ENCODE measurements around the gene GPT2. TPM values are rescaled to one million over a fixed set of nuclear protein-coding genes. Genes with fewer than 3 reads are reported as not detected.

Gene GPT2
- total RNA-seq, 4 donors from 2014 or later = 5.5 to 19.2 (median 13.2) TPM

DNA sequence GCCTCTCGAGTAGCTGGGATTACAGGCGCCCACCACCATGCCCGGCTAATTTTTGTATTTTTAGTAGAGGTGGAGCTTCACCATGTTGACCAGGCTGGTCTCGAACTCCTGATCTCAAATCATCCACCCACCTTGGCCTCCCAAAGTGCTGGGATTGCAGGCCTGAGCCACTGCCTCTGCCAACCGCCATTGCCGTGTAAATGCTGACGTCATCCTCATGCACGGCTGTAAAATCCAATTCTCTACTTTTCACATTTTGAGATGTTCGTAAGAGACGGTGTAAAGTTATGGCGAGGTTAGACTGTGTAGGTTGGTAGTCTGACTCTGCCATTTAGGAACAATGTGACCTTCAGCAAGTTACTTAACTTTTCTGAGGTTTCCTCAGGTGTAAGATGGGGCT is 91.0 kb downstream of the GPT2 start:
- no peaks in the 10 kb centered on the region for H3K27me3 ChIP-seq
- no peak overlapping the region for H3K4me3 ChIP-seq (replicated peaks in 1 of 3)
- no peak overlapping the region for H3K27ac ChIP-seq
- intact Hi-C loops (cut with DNase I) = no loop called here
- H3K36me3 ChIP-seq = no peaks in the 10 kb centered on the region
- H3K4me1 ChIP-seq = peaks cover 3 to 17% of the 10 kb centered on the region in 2 donors
- DNase-seq = no peak
- H3K9me3 ChIP-seq = no peaks in the 10 kb centered on the region
- TF ChIP-seq, protein P1, sequence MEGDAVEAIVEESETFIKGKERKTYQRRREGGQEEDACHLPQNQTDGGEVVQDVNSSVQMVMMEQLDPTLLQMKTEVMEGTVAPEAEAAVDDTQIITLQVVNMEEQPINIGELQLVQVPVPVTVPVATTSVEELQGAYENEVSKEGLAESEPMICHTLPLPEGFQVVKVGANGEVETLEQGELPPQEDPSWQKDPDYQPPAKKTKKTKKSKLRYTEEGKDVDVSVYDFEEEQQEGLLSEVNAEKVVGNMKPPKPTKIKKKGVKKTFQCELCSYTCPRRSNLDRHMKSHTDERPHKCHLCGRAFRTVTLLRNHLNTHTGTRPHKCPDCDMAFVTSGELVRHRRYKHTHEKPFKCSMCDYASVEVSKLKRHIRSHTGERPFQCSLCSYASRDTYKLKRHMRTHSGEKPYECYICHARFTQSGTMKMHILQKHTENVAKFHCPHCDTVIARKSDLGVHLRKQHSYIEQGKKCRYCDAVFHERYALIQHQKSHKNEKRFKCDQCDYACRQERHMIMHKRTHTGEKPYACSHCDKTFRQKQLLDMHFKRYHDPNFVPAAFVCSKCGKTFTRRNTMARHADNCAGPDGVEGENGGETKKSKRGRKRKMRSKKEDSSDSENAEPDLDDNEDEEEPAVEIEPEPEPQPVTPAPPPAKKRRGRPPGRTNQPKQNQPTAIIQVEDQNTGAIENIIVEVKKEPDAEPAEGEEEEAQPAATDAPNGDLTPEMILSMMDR (IDR thresholded peaks at IDR 0.05) = no peak
- TF ChIP-seq POLR2A (IDR thresholded peaks at IDR 0.05) = no peak
- WGBS, 2 donors = 94 to 95% methylated on average over 11 of the region's 11 CpGs

DNA sequence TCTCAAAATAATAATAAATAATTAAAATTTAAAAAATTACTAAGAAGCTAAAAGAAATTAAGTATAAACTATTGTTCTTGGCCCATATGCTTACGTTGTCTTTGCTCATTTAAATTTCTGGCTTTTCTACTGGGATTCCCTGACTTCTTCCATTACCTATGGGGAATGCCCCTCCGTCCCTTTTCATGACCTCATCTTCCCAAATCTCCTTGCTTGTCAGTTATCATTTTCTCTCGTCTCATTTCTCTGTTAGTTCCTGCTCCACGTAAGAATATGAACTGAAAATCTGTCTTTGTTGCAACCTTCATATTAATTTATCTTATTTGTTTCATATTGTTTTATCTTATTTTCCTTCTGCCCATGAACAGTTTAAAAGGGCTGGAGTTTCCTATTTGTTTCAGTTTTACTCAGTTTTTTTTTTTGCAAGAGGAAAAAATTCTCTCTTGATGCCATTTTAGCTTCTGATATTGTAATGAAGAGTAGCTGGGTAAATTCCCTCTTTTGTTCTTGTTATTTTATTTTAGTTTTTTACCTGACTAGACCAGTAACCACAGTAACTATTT is 91.8 kb downstream of the GPT2 start:
- Histone ChIP-seq H3K27ac (no peak overlapping the region), H3K4me1 (peaks cover 0 to 14% of the 10 kb centered on the region in 2 donors), H3K4me3 (replicated peaks in 1 of 3) (no peak overlapping the region), H3K27me3 (no peaks in the 10 kb centered on the region), H3K9me3 (no peaks in the 10 kb centered on the region), H3K36me3 (no peaks in the 10 kb centered on the region)
- TF ChIP-seq, protein P1 (IDR thresholded peaks at IDR 0.05) = no peak
- no peak for TF ChIP-seq POLR2A (IDR thresholded peaks at IDR 0.05)
- intact Hi-C loops (cut with DNase I) = no loop called here
- no peak for DNase-seq
- 85 to 88% methylated on average over 4 of the region's 4 CpGs for WGBS, 2 donors

DNA sequence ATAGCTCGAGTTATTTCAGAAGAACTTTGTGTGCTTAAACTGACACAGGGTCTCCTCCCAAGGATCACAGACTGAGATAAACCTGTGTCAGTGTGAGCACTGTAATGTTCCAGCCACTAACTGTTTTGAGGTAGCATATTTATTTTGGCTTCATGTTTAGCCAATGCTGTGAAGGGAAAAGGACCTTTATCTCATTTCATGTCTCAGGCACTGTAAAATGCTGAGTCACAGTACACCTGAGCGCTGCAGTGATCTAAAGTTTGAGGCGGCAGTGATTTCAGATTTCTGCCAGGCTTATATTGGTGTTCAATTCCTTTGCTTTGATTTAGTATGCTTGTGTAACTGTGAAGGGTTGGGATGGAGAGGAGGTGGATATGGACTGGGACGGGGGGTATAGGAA is 92.4 kb downstream of the GPT2 start:
- no peak overlapping the region for H3K4me3 ChIP-seq (replicated peaks in 1 of 3)
- H3K27me3 ChIP-seq = no peaks in the 10 kb centered on the region
- H3K9me3 ChIP-seq = no peaks in the 10 kb centered on the region
- DNase-seq = peak in 1 of 2 donors; percentile 15
- intact Hi-C loops (cut with DNase I) = no loop called here
- no peaks in the 10 kb centered on the region for H3K36me3 ChIP-seq
- H3K27ac ChIP-seq = no peak overlapping the region
- TF ChIP-seq, protein P1 (IDR thresholded peaks at IDR 0.05) = no peak
- peak in 1 of 2 donors; percentile 30 for TF ChIP-seq POLR2A (IDR thresholded peaks at IDR 0.05)
- H3K4me1 ChIP-seq = peaks cover 0 to 13% of the 10 kb centered on the region in 2 donors
- WGBS, 2 donors = 79 to 89% methylated on average over 4 of the region's 4 CpGs

Small RNA genes lying within 50 kb of the gene (small RNA-seq; reads per million reads assigned to genes)
- gene AC007225.2 = not detected

Other genes with a start within 250 kb of the GPT2 start
- 10 to 100 TPM; 52.8 to 71.6 (median 62.6) TPM for gene VPS35, start 195.2 kb upstream of the GPT2 start, total RNA-seq
- gene ORC6, start 194.7 kb upstream of the GPT2 start, total RNA-seq = 1 to 10 TPM in 3 of 4 donors, under 1 TPM in 1; 0.27 to 4.0 (median 1.7) TPM
- gene MYLK3, start 136.0 kb upstream of the GPT2 start, total RNA-seq = under 1 TPM in 3 of 4 donors, not detected in 1; 0.10 to 0.27 (median 0.11) TPM
- gene C16orf87, start 53.2 kb upstream of the GPT2 start, total RNA-seq = 10 to 100 TPM in 1 of 4 donors, 1 to 10 TPM in 3; 5.1 to 13.3 (median 6.2) TPM
- 10 to 100 TPM; 55.6 to 86.0 (median 62.1) TPM for gene DNAJA2, start 89.3 kb downstream of the GPT2 start, total RNA-seq